Measurements from ENCODE around the gene TBC1D1. TPM values are rescaled to one million over a fixed set of nuclear protein-coding genes. Genes with fewer than 3 reads are reported as not detected.

Gene TBC1D1
- total and polyA plus RNA-seq, 2 experiments from 2014 or later, result 53.9 to 151 TPM

GRCh38 chr4:37860266-37860665 is 30.6 kb upstream of the TBC1D1 start:
- Histone ChIP-seq H3K36me3 (ENCODE audit: insufficient read depth) (peaks cover 6% of the 10 kb centered on the region; the same call in 1 of the 2 replicates), H3F3A (replicated peaks; ENCODE audit: low read depth) (no peaks in the 10 kb centered on the region), H3K4me1 (ENCODE audit: insufficient read depth) (no peaks in the 10 kb centered on the region), H3K4me3 (no peak overlapping the region), H3K27ac (ENCODE audit: low read depth) (no peak overlapping the region), H3K79me2 (replicated peaks; ENCODE audit: insufficient read depth) (no peaks in the 10 kb centered on the region), H2AFZ (no peak overlapping the region), H4K20me1 (replicated peaks; ENCODE audit: insufficient read depth) (no peaks in the 10 kb centered on the region), H3K9me2 (ENCODE audit: insufficient read depth) (no peaks in the 10 kb centered on the region), H3K4me2 (no peak overlapping the region), H3K27me3 (ENCODE audit: insufficient read depth) (no peaks in the 10 kb centered on the region)
- TF ChIP-seq JUNB (IDR thresholded peaks at IDR 0.05; ENCODE audit: unreplicated experiment) (no peak), ZNF462 (CRISPR knock-in tag; IDR thresholded peaks at IDR 0.05) (no peak), ZNF331 (CRISPR knock-in tag; IDR thresholded peaks at IDR 0.05; ENCODE audit: low read depth) (no peak), EZH2 (IDR thresholded peaks at IDR 0.05; ENCODE audit: low read depth, unreplicated experiment) (no peak)
- H3K4me1 Mint-ChIP-seq, result no peaks in the 10 kb centered on the region
- no peaks in the 10 kb centered on the region for H3K9me3 Mint-ChIP-seq
- peaks cover 19% of the 10 kb centered on the region; the same call in 2 of the 3 replicates for H3K36me3 Mint-ChIP-seq (ENCODE audit: low read depth)
- no peak for DNase-seq (ENCODE audit: low spot score)
- H3K27me3 Mint-ChIP-seq (ENCODE audit: insufficient read depth, low read depth, poor library complexity), result no peaks in the 10 kb centered on the region
- H3K4me3 Mint-ChIP-seq, result no peak overlapping the region
- H3K27ac Mint-ChIP-seq, result no peak overlapping the region
- no peak for ATAC-seq

GRCh38 chr4:37862961-37863360 is 27.9 kb upstream of the TBC1D1 start:
- no peaks in the 10 kb centered on the region for H3K27me3 Mint-ChIP-seq (ENCODE audit: insufficient read depth, low read depth, poor library complexity)
- H3K4me3 ChIP-seq, result no peak overlapping the region
- DNase-seq (ENCODE audit: low spot score) (no peak), ATAC-seq (no peak)
- H3K9me3 Mint-ChIP-seq, result no peaks in the 10 kb centered on the region
- H3K4me1 ChIP-seq (ENCODE audit: insufficient read depth), result no peaks in the 10 kb centered on the region
- H3K27ac Mint-ChIP-seq, result no peak overlapping the region
- no peaks in the 10 kb centered on the region for H3K79me2 ChIP-seq (replicated peaks; ENCODE audit: insufficient read depth)
- H3K4me3 Mint-ChIP-seq, result no peak overlapping the region
- H3F3A ChIP-seq (replicated peaks; ENCODE audit: low read depth), result no peaks in the 10 kb centered on the region
- H3K4me1 Mint-ChIP-seq, result no peaks in the 10 kb centered on the region
- no peak overlapping the region for H3K27ac ChIP-seq (ENCODE audit: low read depth)
- peaks cover 21% of the 10 kb centered on the region for H3K36me3 Mint-ChIP-seq (ENCODE audit: low read depth)
- H3K9me2 ChIP-seq (ENCODE audit: insufficient read depth), result no peaks in the 10 kb centered on the region
- no peaks in the 10 kb centered on the region for H3K36me3 ChIP-seq (ENCODE audit: insufficient read depth)
- H3K27me3 ChIP-seq (ENCODE audit: insufficient read depth), result no peaks in the 10 kb centered on the region
- H2AFZ ChIP-seq, result no peak overlapping the region
- H3K4me2 ChIP-seq, result no peak overlapping the region
- H4K20me1 ChIP-seq (replicated peaks; ENCODE audit: insufficient read depth), result no peaks in the 10 kb centered on the region
- no peak for TF ChIP-seq EZH2 (IDR thresholded peaks at IDR 0.05; ENCODE audit: low read depth, unreplicated experiment)
- no peak for TF ChIP-seq ZNF462 (CRISPR knock-in tag; IDR thresholded peaks at IDR 0.05)
- no peak for TF ChIP-seq JUNB (IDR thresholded peaks at IDR 0.05; ENCODE audit: unreplicated experiment)
- TF ChIP-seq STAT1 (IDR thresholded peaks at IDR 0.05; ENCODE audit: unreplicated experiment), result no peak
- no peak for TF ChIP-seq ZNF331 (CRISPR knock-in tag; IDR thresholded peaks at IDR 0.05; ENCODE audit: low read depth)
- TF ChIP-seq ZNF114 (CRISPR knock-in tag; IDR thresholded peaks at IDR 0.05), result no peak

Data from GM23338 (cell line).